ENCODE results near the gene FAM168A.

Gene FAM168A

DNA sequence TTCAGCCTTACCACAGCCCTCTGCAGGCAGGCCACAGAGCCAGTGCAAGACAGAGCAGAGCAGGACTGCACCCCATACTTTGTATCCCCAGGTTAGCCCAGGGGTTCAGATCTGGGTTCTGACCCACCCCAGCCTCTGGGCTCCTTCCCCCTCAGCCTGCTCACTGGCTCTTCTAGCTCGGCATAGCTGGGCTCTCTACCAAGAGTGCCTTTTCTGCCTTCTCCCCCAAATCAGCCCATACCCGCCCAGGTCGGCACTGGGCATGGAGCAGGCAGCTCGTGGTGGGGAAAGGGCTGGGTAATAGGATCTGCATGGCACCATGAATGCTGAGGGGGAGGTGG is 213.4 kb downstream of the FAM168A start:
- DNase-seq (ENCODE audit: extremely low read depth, low read depth): no peak
- TF ChIP-seq, protein P1, sequence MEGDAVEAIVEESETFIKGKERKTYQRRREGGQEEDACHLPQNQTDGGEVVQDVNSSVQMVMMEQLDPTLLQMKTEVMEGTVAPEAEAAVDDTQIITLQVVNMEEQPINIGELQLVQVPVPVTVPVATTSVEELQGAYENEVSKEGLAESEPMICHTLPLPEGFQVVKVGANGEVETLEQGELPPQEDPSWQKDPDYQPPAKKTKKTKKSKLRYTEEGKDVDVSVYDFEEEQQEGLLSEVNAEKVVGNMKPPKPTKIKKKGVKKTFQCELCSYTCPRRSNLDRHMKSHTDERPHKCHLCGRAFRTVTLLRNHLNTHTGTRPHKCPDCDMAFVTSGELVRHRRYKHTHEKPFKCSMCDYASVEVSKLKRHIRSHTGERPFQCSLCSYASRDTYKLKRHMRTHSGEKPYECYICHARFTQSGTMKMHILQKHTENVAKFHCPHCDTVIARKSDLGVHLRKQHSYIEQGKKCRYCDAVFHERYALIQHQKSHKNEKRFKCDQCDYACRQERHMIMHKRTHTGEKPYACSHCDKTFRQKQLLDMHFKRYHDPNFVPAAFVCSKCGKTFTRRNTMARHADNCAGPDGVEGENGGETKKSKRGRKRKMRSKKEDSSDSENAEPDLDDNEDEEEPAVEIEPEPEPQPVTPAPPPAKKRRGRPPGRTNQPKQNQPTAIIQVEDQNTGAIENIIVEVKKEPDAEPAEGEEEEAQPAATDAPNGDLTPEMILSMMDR (IDR thresholded peaks at IDR 0.05; ENCODE audit: low read depth, low read length): no peak

GRCh38 chr11:73384125-73384441 is 213.8 kb downstream of the FAM168A start:
- TF ChIP-seq, protein P1 (IDR thresholded peaks at IDR 0.05; ENCODE audit: low read depth, low read length): no peak
- DNase-seq (ENCODE audit: extremely low read depth, low read depth): no peak

GRCh38 chr11:73383249-73384124 is 214.4 kb downstream of the FAM168A start:
- TF ChIP-seq, protein P1 (IDR thresholded peaks at IDR 0.05; ENCODE audit: low read depth, low read length): no peak
- no peak for DNase-seq (ENCODE audit: extremely low read depth, low read depth)

DNA sequence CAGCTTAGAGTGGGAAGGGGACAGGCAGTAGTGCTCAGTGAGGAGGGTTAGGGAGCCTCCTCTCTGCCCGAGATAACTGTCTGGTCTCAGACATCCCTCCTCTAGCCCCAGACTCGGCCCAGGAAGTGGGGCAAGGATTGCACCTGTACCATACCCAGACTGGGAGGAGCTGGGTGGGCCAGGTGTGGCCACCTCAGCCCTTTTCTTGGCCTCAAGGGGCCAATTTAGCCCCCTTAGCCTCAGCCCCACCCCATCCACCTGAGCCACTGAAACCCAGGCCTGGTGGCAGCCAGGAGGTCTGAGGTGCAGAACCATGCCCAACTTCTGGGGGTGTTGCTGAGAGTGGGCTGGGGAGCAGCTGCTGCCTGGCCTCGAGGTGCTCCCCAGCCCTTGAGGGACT is 215.2 kb downstream of the FAM168A start:
- TF ChIP-seq, protein P1 (IDR thresholded peaks at IDR 0.05; ENCODE audit: low read depth, low read length): no peak
- no peak for DNase-seq (ENCODE audit: extremely low read depth, low read depth)

GRCh38 chr11:73382183-73382582 is 215.7 kb downstream of the FAM168A start:
- TF ChIP-seq, protein P1 (IDR thresholded peaks at IDR 0.05; ENCODE audit: low read depth, low read length): no peak
- DNase-seq (ENCODE audit: extremely low read depth, low read depth): no peak

DNA sequence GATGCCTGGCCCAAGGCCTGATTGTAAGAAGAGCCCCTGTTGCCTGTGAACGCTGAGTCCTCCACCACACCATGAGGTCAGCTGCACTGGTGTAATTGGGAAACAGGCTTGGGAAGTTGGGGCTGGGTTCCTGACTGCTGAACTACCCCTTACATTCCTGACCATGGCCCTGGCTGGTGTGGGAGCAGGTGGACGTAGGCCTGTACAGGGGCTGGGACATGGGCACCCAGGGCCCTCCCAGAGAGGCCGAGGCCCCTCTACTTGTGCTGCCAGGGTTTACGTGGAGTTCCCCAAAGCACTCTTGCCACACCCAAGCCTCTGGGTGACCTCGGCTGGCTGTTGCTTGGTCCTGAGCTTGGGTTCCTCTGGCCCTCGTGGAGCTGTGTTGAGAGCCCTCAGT is 216.3 kb downstream of the FAM168A start:
- TF ChIP-seq, protein P1 (IDR thresholded peaks at IDR 0.05; ENCODE audit: low read depth, low read length): no peak
- no peak for DNase-seq (ENCODE audit: extremely low read depth, low read depth)

DNA sequence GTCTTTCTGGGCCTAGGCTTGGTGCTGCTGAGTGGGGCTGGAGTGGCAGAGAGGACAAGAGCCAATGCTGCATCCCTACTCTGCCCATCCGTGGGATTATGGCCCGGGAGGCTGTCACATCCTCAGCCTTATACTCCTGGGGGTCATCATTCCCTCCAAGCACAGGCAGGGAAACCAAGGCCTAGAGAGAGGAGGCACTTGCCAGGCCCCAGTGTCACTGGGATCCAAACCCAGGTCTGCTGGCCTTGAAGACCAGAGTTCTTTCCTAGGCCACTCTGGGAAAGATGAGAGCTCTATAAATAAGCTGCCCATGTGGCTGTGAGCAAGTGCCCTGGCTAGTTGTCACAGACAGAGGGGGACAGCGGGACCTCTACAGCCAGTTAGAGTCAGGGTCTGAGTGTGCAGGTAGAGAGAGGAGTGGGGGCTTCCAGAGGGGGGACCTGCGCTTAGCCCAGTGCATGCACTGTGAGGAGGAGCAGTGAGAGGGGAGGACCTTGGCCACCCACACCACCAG is 217.0 kb downstream of the FAM168A start:
- TF ChIP-seq, protein P1 (IDR thresholded peaks at IDR 0.05; ENCODE audit: low read depth, low read length): no peak
- DNase-seq (ENCODE audit: extremely low read depth, low read depth): no peak

All from AG09319 (cell line).